Breast epithelium (tissue), 4 donors: ENCODE measurements around the gene OR52A1. TPM values are rescaled to one million over a fixed set of nuclear protein-coding genes. Genes with fewer than 3 reads are reported as not detected.

Experiments
- DNase-seq, 2 donors: peaks; one replicate each; pipeline ENCODE4 v3.0.0-alpha.2; 2019; ENCODE audit warnings: low spot score in 2 of 2
- H3K27ac ChIP-seq, 2 donors: fragments of 200-600 bp; sonication (generic) in 1 of 2; one replicate each; pipeline ENCODE4 v1.5.1; 2016 to 2019; ENCODE audit warnings: mild to moderate bottlenecking in 1 of 2
- H3K27me3 ChIP-seq, 2 donors: fragments of 200-600 bp; sonication (generic) in 1 of 2; one replicate each; pipeline versions ENCODE4 v1.5.1 to v1.6.0; 2017 to 2019; ENCODE audit warnings: control low read depth in 1 of 2, mild to moderate bottlenecking in 1 of 2
- H3K36me3 ChIP-seq: fragments of 200-600 bp; one replicate; pipeline ENCODE4 v1.5.1; 2019
- H3K4me1 ChIP-seq, 2 donors: fragments of 200-600 bp; sonication (generic); one replicate each; pipeline ENCODE4 v1.5.1; 2016 to 2019; ENCODE audit warnings: control low read depth in 1 of 2
- H3K4me3 ChIP-seq, 3 donors: fragments of 200-600 bp; sonication (generic); 1 replicate in 2 of 3; 2 replicates in 1 of 3; pipeline ENCODE4 v1.5.1; 2016 to 2019; ENCODE audit warnings: mild to moderate bottlenecking in 3 of 3, moderate library complexity in 2 of 3
- H3K9me3 ChIP-seq, 2 donors: fragments of 200-600 bp; sonication (generic) in 1 of 2; one replicate each; pipeline ENCODE4 v1.5.1; 2016 to 2019; ENCODE audit warnings: control low read depth in 1 of 2
- CTCF ChIP-seq, 3 donors: fragments of 450-650 bp; IDR thresholded peaks; one replicate each; pipeline ENCODE4 v1.5.1; 2016 to 2017; ENCODE audit warnings: antibody characterized with exemption in 3 of 3, mild to moderate bottlenecking in 3 of 3, moderate library complexity in 3 of 3
- POLR2A ChIP-seq: fragments of 450-650 bp; IDR thresholded peaks from one replicate; pipeline ENCODE4 v1.6.1; 2016; ENCODE audit warnings: antibody characterized with exemption, mild to moderate bottlenecking, moderate library complexity
- POLR2AphosphoS5 ChIP-seq, 3 donors: sonication (generic); formaldehyde crosslinking; IDR thresholded peaks; one replicate each; pipeline ENCODE4 v1.6.1; 2017; ENCODE audit warnings: antibody characterized with exemption in 3 of 3
- intact Hi-C: fragments of 100-400 bp; cut with DNase I; formaldehyde crosslinking; loops from one replicate; pipeline ENCODE4 v1.15.1; 2023; ENCODE audit warnings: low total_unique reads
- total RNA-seq, 3 donors: library from RNA; depleted of rRNA; stranded (reverse); fragments of >200 nt; gene quantifications; one replicate each; pipeline ENCODE4 v1.1.0, GENCODE V29; 2016

The OR52A1 gene
- total RNA-seq, 3 donors from 2014 or later = not detected

- intact Hi-C loops = no loop called here
- Histone ChIP-seq H3K9me3 (no peaks in the 10 kb centered on the region), H3K4me1 (no peaks in the 10 kb centered on the region), H3K36me3 (no peaks in the 10 kb centered on the region), H3K27ac (no peak overlapping the region), H3K27me3 (no peaks in the 10 kb centered on the region), H3K4me3 (no peak overlapping the region)
- TF ChIP-seq CTCF (IDR thresholded peaks at IDR 0.05) = no peak
- TF ChIP-seq POLR2A = no peak
- no peak for TF ChIP-seq POLR2AphosphoS5 (IDR thresholded peaks at IDR 0.05)
- DNase-seq = no peak
These were observed 18.3 kb downstream of the OR52A1 start for GRCh38 chr11:5136261-5136660.

GRCh38 chr11:5131584-5132335 is 22.8 kb downstream of the OR52A1 start:
- H3K27ac ChIP-seq = no peak overlapping the region
- H3K36me3 ChIP-seq = no peaks in the 10 kb centered on the region
- H3K9me3 ChIP-seq = no peaks in the 10 kb centered on the region

GRCh38 chr11:5129457-5129877 is 25.1 kb downstream of the OR52A1 start:
- Histone ChIP-seq H3K4me1 (no peaks in the 10 kb centered on the region), H3K36me3 (no peaks in the 10 kb centered on the region), H3K27ac (no peak overlapping the region), H3K27me3 (no peaks in the 10 kb centered on the region), H3K9me3 (no peaks in the 10 kb centered on the region), H3K4me3 (no peak overlapping the region)
- intact Hi-C loops = no loop called here
- no peak for DNase-seq
- TF ChIP-seq POLR2A (no peak), POLR2AphosphoS5 (IDR thresholded peaks at IDR 0.05) (no peak), CTCF (IDR thresholded peaks at IDR 0.05) (no peak)

More at GRCh38 chr11:5131584-5132335, 22.8 kb downstream of the OR52A1 start:
- DNase-seq = no peak
- no peaks in the 10 kb centered on the region for H3K27me3 ChIP-seq
- no peak overlapping the region for H3K4me3 ChIP-seq
- intact Hi-C loops = no loop called here
- TF ChIP-seq POLR2A = no peak
- TF ChIP-seq POLR2AphosphoS5 (IDR thresholded peaks at IDR 0.05) = no peak
- H3K4me1 ChIP-seq = no peaks in the 10 kb centered on the region

GRCh38 chr11:5124891-5125620 is 29.5 kb downstream of the OR52A1 start:
- DNase-seq = no peak
- intact Hi-C loops = no loop called here

More at GRCh38 chr11:5124891-5125620, 29.5 kb downstream of the OR52A1 start:
- Histone ChIP-seq H3K4me1 (no peaks in the 10 kb centered on the region), H3K9me3 (no peaks in the 10 kb centered on the region), H3K27ac (no peak overlapping the region), H3K4me3 (no peak overlapping the region), H3K36me3 (no peaks in the 10 kb centered on the region), H3K27me3 (no peaks in the 10 kb centered on the region)
- TF ChIP-seq POLR2A (no peak), POLR2AphosphoS5 (IDR thresholded peaks at IDR 0.05) (no peak), CTCF (IDR thresholded peaks at IDR 0.05) (no peak)
